Aorta (tissue), 5 donors: ENCODE measurements around the gene MAGEA1. TPM values are rescaled to one million over a fixed set of nuclear protein-coding genes. Genes with fewer than 3 reads are reported as not detected.

ENCODE experiments used
- ATAC-seq: fragments of 200-7000 bp; cut with Tn5 transposase; one replicate; pipeline ENCODE4 v1.9.1; 2022; ENCODE audit warnings: moderate library complexity; ENCODE audit not compliant: low FRiP score
- DNase-seq, 2 donors: peaks; one replicate each; pipeline ENCODE4 v3.0.0-alpha.2; 2020
- H3K27ac ChIP-seq, 2 donors: one replicate each; pipeline ENCODE4 v1.5.1; 2013; ENCODE audit warnings: low read length in 2 of 2, mild to moderate bottlenecking in 2 of 2, moderate library complexity in 2 of 2, control low read depth in 1 of 2, inconsistent platforms in 1 of 2, low read depth in 1 of 2
- H3K27me3 ChIP-seq, 2 donors: one replicate each; pipeline ENCODE4 v1.6.1; 2013; ENCODE audit warnings: control low read depth in 1 of 2, low read length in 1 of 2, mild to moderate bottlenecking in 1 of 2, moderate library complexity in 1 of 2; ENCODE audit not compliant: insufficient read depth in 2 of 2, control insufficient read depth in 1 of 2
- H3K36me3 ChIP-seq, 2 donors: one replicate each; pipeline ENCODE4 v1.6.1; 2013; ENCODE audit warnings: control low read depth in 1 of 2, low read length in 1 of 2, mild to moderate bottlenecking in 1 of 2; ENCODE audit not compliant: insufficient read depth in 2 of 2, control insufficient read depth in 1 of 2
- H3K4me1 ChIP-seq, 2 donors: one replicate each; pipeline ENCODE4 v1.6.1; 2013; ENCODE audit warnings: low read length in 2 of 2, control low read depth in 1 of 2, mild to moderate bottlenecking in 1 of 2, moderate library complexity in 1 of 2; ENCODE audit not compliant: insufficient read depth in 2 of 2, control insufficient read depth in 1 of 2
- H3K4me3 ChIP-seq, 2 donors: one replicate each; pipeline ENCODE4 v1.5.1; 2013; ENCODE audit warnings: low read length in 2 of 2, control low read depth in 1 of 2, mild to moderate bottlenecking in 1 of 2
- H3K9me3 ChIP-seq: one replicate; pipeline ENCODE4 v1.6.1; 2013; ENCODE audit warnings: mild to moderate bottlenecking, low read length; ENCODE audit not compliant: control insufficient read depth
- WGBS, 2 donors: extraction: QIAGEN DNeasy Blood & Tissue Kit; methylation state at CpG; one replicate each; pipeline ENCODE4 v1.1.7; 2013; 5-methylcytosine and 5-hydroxymethylcytosine counted together
- intact Hi-C, 2 donors: fragments of 100-400 bp; cut with DNase I; formaldehyde crosslinking; loops; one replicate each; pipeline versions ENCODE4 v1.14.2 to v1.15.0; 2022
- polyA plus RNA-seq, 2 donors: library from polyadenylated mRNA; stranded (reverse); fragments of 200-250 nt; gene quantifications; one replicate each; pipeline ENCODE4 v1.2.3, GENCODE V29; 2013
- total RNA-seq, 2 donors: library from RNA; stranded (reverse); fragmentation: NEBNext Ultra II Directional; extraction: Animal tissue kit (Norgen Biotek cat#: 25700); gene quantifications; one replicate each; pipeline ENCODE4 v1.2.1, GENCODE V29; 2021
- donor health status: healthy with polysubstance abuse.
- donor health status: Bipolar disorder and iron deficiency.
- donor health status: DM: no; HTN: no; CAD: no.
- donor health status: DM: no; HTN: no; CAD: no.
- donor health status: DM: yes; HTN: yes; CAD: no.

The MAGEA1 gene
- total and polyA plus RNA-seq, 4 donors: not detected

- DNase-seq: peak in 1 of 2 donors; percentile 62
- Histone ChIP-seq H3K36me3 (no peaks in the 10 kb centered on the region), H3K27me3 (peaks cover 0 to 2% of the 10 kb centered on the region in 2 donors), H3K4me1 (no peaks in the 10 kb centered on the region), H3K4me3 (no peak overlapping the region), H3K27ac (no peak overlapping the region), H3K9me3 (peaks cover 2% of the 10 kb centered on the region)
- ATAC-seq: no peak
- intact Hi-C loops: no loop called here
- WGBS, 2 donors: 77 to 86% methylated on average over 8 of the region's 8 CpGs
Observed at GRCh38 chrX:153225438-153226098, 46.5 kb downstream of the MAGEA1 start.

GRCh38 chrX:153226344-153227185, 47.5 kb downstream of the MAGEA1 start:
- Histone ChIP-seq H3K4me3 (no peak overlapping the region), H3K4me1 (no peaks in the 10 kb centered on the region), H3K9me3 (peaks cover 2% of the 10 kb centered on the region), H3K36me3 (no peaks in the 10 kb centered on the region), H3K27ac (no peak overlapping the region), H3K27me3 (peaks cover 0 to 2% of the 10 kb centered on the region in 2 donors)
- DNase-seq (peak; percentile 41 to 60), ATAC-seq (no peak)
- WGBS, 2 donors: 16 to 32% methylated on average over 16 of the region's 16 CpGs
- intact Hi-C loops: no loop called here

Other genes starting within 250 kb of the MAGEA1 start
- gene PNMA5, start 185.2 kb upstream of the MAGEA1 start, total RNA-seq: not detected
- not detected for gene PNMA5, start 185.2 kb upstream of the MAGEA1 start, polyA plus RNA-seq
- gene PNMA3, start 122.8 kb upstream of the MAGEA1 start, total RNA-seq: under 1 TPM; 0.13 to 0.57 TPM
- gene PNMA3, start 122.8 kb upstream of the MAGEA1 start, polyA plus RNA-seq: under 1 TPM in 1 of 2 donors, not detected in 1; 0.08 TPM
- gene PNMA6A, start 106.8 kb upstream of the MAGEA1 start, total RNA-seq: 1 to 10 TPM; 2.3 to 3.7 TPM
- 1 to 10 TPM in 1 of 2 donors, under 1 TPM in 1; 0.74 to 1.3 TPM for gene PNMA6A, start 106.8 kb upstream of the MAGEA1 start, polyA plus RNA-seq
- not detected for gene PNMA6F, start 142.5 kb downstream of the MAGEA1 start, total RNA-seq
- not detected for gene PNMA6F, start 142.5 kb downstream of the MAGEA1 start, polyA plus RNA-seq
- 10 to 100 TPM; 10.0 to 13.7 TPM for gene ZNF275, start 154.9 kb downstream of the MAGEA1 start, total RNA-seq
- 1 to 10 TPM; 2.6 to 4.8 TPM for gene ZNF275, start 154.9 kb downstream of the MAGEA1 start, polyA plus RNA-seq
- not detected for gene PNMA6E, start 222.1 kb downstream of the MAGEA1 start, total RNA-seq
- not detected for gene PNMA6E, start 222.1 kb downstream of the MAGEA1 start, polyA plus RNA-seq
- under 1 TPM; 0.88 to 0.99 TPM for gene ZFP92, start 232.2 kb downstream of the MAGEA1 start, total RNA-seq
- gene ZFP92, start 232.2 kb downstream of the MAGEA1 start, polyA plus RNA-seq: under 1 TPM; 0.23 to 0.75 TPM